ENCODE measurements around the gene CCDC102A. TPM values are rescaled to one million over a fixed set of nuclear protein-coding genes. Genes with fewer than 3 reads are reported as not detected.
A peak's percentile ranks its signal among the peaks of the same experiment; 100 is the strongest.

Gene CCDC102A
- total and polyA plus RNA-seq, 9 of the 15 experiments (the other 6 are each of a cell fraction or from before 2014, with no cell fraction given), result 0.03 to 4.9 (median 1.4) TPM

GRCh38 chr16:57462209-57462977 is 74.0 kb downstream of the CCDC102A start, which contains the start of gene POLR2C:
TSS of gene POLR2C (plus strand) at chr16:57462679. CDS start at chr16:57462725, 46 bp downstream.
- Histone ChIP-seq H3K79me2 (ENCODE audit: control insufficient read depth, insufficient read depth, low read length) (peaks cover 28% of the 10 kb centered on the region), H3K4me3 (peak within 1 kb of the TSS; percentile 64), H3K36me3 (ENCODE audit: control insufficient read depth, insufficient read depth, low read length) (peaks cover 82% of the 10 kb centered on the region; the same call in 2 of the 3 replicates), H4K20me1 (replicated peaks; ENCODE audit: control insufficient read depth, insufficient read depth, low read length) (no peaks in the 10 kb centered on the region), H3K9ac (ENCODE audit: insufficient read depth in 1 of 2, low read depth in 2 of 2, low read length in 2 of 2) (peak within 1 kb of the TSS; percentile 84 to 98), H3K4me1 (replicated peaks in 1 of 2; ENCODE audit: control insufficient read depth in 2 of 2, insufficient read depth in 2 of 2, low read length in 2 of 2) (peaks cover 3 to 4% of the 10 kb centered on the region in 2 experiments; a peak in 3 of 5 replicates), H3K27ac (ENCODE audit: extremely low read depth, low read depth, low read length) (peak within 1 kb of the TSS; percentile 57), H3K27me3 (ENCODE audit: control insufficient read depth in 2 of 2, insufficient read depth in 2 of 2, low read length in 2 of 2) (no peaks in the 10 kb centered on the region), H2AFZ (ENCODE audit: low read depth, low read length) (peak within 1 kb of the TSS; percentile 88), H3K4me2 (ENCODE audit: insufficient read depth, low read length) (peak within 1 kb of the TSS; percentile 93), H3K9me3 (replicated peaks; ENCODE audit: control insufficient read depth, insufficient read depth, low read depth, low read length) (no peaks in the 10 kb centered on the region), H3K9me1 (ENCODE audit: control insufficient read depth, insufficient read depth, low read length) (no peaks in the 10 kb centered on the region)
- in situ Hi-C loops (cut with MboI) (no loop called here), intact Hi-C loops (cut with micrococcal nuclease) (no loop called here)
- ATAC-seq (peak; percentile 98), FAIRE-seq (peak; percentile 88), DNase-seq (ENCODE audit: extremely low read depth in 1 of 4, low spot score in 3 of 4) (peak; percentile 88 to 94 (median 90))
- no TSS peak for BruUV-seq (replicated peaks)
- WGBS (ENCODE audit: insufficient coverage, low coverage, missing lambda C conversion rate), result under 1% methylated on average over 35 of the region's 47 CpGs
- ChIA-PET CTCF (ENCODE audit: low intra/inter-chr PET ratio) (interaction anchor here (0.6 to 1.8 kb wide), 3 partner anchors 56 to 498 kb away, joined by 3 to 6 read pairs (median 3); no protein-coding TSS in a partner anchor), POLR2A (interaction anchor here (0.7 to 1.7 kb wide), 7 partner anchors 8 to 171 kb away, joined by 3 to 14 read pairs (median 5); partner anchors contain the start of genes CIAPIN1 and COQ9)
- TF ChIP-seq KLF1 (tag; IDR thresholded peaks at IDR 0.05), result no peak
- no peak for TF ChIP-seq SAFB (IDR thresholded peaks at IDR 0.05; ENCODE audit: borderline replicate concordance, low read depth, low read length)
- no peak for TF ChIP-seq MCM5 (IDR thresholded peaks at IDR 0.05; ENCODE audit: low read depth)
- TF ChIP-seq SNIP1 (IDR thresholded peaks at IDR 0.05; ENCODE audit: low read depth), result peak; percentile 89
- peak; percentile 72 for TF ChIP-seq ZZZ3 (IDR thresholded peaks at IDR 0.05)
- peak; percentile 86 for TF ChIP-seq AFF4 (CRISPR knock-in tag; IDR thresholded peaks at IDR 0.05)
- no peak for TF ChIP-seq RNF219 (CRISPR knock-in tag; IDR thresholded peaks at IDR 0.05)
- TF ChIP-seq LARP7 (IDR thresholded peaks at IDR 0.05), result no peak
- TF ChIP-seq CTCF (IDR thresholded peaks at IDR 0.05 in 2 of 3, conservative IDR thresholded peaks at IDR 0.05 in 1 of 3; ENCODE audit: insufficient read depth in 2 of 3, low read depth in 1 of 3, low read length in 3 of 3), result peak; percentile 93 to 97 (median 94)
- no peak for TF ChIP-seq ZNF655 (CRISPR knock-in tag; IDR thresholded peaks at IDR 0.05)
- no peak for TF ChIP-seq ZNF696 (CRISPR knock-in tag; conservative IDR thresholded peaks at IDR 0.05)
- no peak for TF ChIP-seq BRD9 (IDR thresholded peaks at IDR 0.05; ENCODE audit: low read depth, partially characterized antibody)

All from K562 (cell line).